GM19099 (cell line): ENCODE results near the gene BCAN.

Experiments used
- POLR2A ChIP-seq: IDR thresholded peaks from 3 replicates; pipeline ENCODE4 v1.6.1; 2011; ENCODE audit warnings: low read depth; ENCODE audit not compliant: insufficient read length; ENCODE audit errors: extremely low read depth

BCAN gene

DNA sequence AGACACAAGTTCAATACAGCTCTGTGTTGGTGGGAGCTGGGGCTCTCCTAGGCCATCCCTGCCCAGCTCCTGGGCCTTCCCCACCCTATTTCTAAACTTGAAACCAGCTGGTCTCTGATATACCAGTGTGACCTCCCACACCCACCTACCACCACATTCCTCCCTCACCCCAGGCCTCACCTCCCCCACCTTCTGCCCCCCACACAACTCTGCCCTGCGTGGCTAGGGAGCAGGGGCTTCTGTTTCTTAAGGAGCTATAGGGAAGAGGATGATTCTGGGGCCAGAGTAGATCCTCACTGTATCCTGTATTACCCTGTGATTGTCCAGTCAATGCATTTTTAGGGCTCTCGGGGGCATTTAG, 18.8 kb downstream of the BCAN start:
- no peak for TF ChIP-seq POLR2A

DNA sequence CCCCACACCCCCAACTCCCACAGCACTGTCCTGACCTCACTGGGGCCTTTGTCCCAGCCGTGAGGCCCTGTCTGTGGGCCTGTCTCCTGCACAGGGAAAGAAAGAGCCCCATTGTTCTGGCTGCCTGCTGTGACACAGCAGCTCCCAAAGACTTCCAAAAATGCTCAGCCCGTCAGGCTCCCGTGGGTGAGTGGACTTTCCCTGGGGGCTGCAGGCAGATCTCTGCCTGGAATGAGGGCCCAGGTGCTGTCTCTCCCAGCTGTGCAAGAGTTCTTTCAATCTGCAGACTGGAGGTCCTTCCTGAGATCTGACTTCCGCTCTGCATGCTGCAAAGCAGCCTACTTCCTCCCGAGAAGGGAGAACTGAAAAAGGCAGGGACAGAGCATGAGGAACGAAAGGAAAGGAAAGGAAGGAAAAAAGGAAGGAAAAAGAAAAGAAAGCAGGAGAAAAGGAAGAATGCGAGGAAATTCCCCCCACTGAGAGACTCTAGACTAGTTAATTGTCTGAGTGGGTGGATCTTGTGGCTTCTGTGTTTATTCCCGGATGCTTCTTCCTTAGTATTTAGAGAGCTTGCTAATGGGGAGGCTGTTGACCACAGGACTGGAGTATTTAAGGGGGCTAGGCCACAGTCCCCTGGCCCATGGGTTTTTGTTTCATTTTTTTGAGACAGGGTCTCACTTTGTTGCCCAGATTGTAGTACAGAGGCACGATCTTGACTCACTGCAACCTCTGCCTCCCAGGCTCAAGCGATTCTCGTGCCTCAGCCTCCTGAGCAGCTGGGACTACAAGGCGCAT, 20.3 kb downstream of the BCAN start:
- TF ChIP-seq POLR2A = no peak

DNA sequence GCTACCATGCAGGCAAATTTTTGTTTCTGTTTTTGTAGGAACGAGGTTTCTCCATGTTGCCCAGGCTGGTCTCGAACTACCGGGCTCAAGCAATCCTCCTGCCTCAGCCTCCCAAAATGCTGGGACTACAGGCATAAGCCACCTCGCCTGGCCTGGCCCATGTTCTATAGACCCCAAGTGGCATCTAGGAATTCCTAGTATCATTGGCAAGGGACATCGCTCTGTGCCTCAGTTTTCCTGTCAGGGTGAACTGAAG, 20.8 kb downstream of the BCAN start:
- no peak for TF ChIP-seq POLR2A

DNA sequence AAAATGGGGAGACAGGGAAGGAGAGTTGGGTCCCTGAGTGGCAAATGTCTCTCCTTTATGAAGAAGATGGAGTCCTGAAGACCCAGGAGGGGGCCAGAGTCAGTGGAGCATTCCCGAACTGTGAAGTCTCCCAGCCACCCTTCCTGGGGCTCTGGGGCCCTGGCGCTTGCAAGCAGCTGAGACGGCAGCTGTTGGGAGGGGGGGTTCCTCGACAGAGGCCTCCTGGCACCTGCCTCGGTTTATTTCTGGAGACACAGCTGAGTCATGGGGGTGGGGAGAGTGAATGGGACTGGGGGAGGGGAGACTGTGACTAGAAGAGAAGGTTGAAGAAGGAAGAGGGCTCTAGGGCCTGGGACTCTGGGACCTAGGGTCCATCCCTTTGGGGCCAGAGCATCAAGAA, 21.3 kb downstream of the BCAN start:
- no peak for TF ChIP-seq POLR2A

DNA sequence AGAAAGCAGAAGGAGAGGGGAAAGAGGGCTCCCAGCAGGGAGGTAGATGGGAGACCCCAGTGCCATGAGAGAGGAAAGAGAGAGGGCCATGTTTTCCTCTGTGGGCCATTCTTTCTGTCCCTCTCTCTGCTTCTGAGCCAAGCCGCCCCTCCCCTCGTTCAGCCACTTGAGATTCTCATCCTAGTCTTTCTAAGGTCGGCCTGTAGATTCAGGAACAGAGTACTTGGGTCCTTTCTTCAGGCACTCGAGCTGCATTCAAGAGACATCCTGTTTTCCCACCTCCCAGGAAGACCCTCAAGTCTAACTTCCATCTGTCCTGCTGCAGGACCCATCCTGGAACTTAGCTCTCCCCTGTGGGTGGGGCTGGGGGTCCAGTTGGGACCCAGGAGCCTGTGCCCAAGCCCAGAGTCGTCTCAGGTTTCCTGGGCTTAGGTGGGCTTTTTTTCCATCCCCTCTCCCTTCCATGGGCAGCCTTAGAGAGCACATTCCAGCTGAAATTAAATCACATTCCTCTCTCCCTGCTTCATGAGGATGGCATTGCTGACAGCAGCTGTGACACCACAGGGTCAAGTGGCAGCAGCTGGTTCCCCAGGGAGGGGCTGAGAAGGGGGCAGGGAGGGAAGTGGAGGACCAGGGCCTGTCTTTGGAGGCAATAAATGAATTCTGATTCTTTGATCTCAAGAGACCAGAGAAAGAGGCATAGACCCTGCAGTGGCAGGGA, 22.3 kb downstream of the BCAN start:
- no peak for TF ChIP-seq POLR2A

DNA sequence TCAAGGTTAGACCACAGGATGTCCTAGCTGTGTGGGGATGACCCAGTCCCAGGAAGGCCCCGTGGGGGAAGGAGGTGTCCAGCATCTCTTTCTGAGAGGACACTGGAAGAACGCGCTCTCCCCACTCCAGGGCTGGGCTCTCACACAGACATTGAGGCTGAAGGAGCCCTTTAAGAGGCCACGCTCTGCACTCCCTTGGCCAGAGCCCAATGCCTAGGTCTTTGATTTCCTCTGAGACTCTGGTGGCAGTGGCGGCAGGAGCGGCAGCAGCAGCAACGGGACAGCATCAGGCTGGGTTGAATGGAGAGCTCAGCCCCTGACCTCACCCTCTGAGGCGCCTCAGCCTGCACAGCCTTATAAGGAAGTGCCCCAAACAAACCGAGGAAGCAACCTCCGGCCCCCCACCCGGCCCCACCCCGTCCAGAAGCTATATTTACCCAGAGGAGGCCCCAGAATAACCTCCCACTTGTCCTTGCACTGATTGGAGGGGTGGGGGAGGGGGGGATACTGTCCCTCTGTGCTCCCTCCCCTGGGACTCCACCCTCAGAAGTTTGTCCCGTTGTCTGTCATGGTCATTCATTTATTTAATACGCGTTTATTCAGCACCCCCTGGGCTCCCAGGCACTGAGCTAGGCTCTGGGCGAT, 23.0 kb downstream of the BCAN start:
- TF ChIP-seq POLR2A = no peak

DNA sequence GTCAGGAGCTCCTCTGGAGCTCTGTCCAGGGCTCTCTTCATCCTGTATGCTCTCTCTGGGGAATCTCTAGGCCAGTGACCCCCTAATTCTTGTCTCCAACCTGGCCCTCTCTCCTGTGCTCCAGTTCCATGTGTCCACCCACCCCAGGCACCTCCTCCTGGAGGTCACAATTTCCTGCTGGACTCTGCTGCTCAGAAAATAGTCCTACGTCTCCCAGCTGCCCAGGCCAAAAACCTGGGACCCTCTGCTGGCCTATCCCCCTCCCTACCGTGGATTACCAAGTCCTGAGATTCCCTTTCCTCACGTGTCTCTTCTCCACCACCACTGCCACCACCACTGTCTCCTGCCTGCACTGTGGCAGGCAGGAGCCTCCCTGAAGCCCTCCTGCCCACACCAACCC, 23.6 kb downstream of the BCAN start:
- TF ChIP-seq POLR2A = no peak

DNA sequence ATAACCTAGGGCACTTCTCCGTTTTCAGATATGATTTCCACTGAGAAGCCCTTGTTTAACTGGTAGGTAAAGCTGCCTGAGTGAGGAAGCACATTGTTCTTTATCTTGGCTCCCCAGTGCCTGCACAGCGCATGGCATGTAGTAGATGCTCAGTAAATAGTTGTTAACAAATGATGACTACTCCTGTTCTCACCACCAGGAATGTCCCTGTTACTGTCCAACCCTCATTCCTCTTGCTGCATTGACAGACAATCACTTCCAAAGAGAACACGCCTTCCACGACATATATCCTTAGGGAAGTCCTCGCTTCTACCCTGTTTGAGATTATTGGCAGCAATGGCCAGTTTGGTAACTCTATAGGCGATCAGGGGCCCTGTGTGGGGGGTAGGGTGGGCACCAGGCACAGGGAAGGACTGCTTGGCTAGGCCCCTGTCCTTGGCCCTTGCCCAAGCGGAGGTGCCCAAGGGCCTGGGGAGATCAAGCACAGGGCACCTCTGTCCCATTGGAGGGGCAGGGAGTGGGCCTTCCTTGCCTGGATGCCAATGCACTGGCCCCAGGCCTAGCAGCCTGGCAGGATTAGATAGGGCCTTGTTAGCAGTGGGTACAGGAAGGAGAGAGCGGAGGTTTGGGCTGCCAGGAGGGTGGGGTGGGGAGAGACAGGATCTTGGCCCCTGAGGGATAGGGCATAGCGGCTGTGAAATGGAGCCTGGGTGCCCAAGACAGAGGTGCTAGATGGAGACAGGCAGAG, 25.1 kb downstream of the BCAN start:
- no peak for TF ChIP-seq POLR2A

DNA sequence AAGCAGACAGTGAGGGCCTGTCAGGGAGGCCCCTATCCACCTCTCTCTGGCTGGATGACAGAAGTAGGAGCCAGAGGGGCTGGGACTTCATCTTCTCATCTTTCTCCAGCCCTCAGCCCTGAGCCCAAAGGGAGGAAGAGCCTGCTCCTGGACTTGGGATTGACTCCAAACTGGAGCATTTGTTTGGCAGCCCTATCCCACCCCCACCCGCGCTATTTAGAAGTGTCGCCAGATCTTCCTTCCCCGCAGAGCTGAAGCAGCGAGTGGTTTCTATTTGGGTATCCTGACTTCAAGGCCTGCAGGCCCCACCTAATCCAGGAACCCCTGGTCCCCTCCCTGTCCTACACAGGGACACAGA, 25.7 kb downstream of the BCAN start:
- no peak for TF ChIP-seq POLR2A

DNA sequence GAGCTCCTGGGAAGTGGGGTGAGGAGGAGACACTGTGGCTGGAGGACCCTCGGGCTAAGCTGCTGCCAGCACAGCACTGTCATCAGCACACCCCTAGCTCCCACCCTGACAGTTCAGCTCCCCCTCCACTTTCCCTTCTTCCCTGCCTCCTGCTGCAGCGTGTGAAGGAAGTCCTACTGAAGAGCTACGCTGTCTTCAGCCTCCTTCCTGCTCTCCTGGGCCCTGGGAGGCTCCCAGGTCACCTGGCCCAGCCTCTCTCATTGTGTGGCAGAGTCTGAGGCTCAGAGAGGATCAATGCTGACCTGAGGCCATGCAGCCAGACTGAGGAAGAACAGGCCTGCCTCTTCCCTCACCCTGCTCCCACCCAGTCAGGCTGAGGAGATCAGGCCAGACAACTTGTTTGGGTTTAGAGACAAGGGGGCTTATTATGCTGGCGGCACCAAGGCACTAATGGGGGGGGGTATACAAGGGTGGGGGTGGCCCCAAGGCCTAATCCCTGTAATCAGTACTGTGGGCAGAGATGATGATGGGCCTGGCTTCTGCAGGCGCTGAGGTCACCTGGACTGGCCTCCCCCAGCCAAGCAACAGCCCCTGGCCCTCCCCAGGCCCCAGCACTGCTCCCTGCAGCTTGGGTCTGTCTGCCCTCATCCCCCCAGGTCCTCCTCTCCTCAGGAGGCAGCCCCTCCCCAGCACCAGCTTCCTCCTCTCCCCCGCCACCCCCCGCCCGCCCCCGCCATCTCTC, 26.2 kb downstream of the BCAN start:
- TF ChIP-seq POLR2A = no peak

DNA sequence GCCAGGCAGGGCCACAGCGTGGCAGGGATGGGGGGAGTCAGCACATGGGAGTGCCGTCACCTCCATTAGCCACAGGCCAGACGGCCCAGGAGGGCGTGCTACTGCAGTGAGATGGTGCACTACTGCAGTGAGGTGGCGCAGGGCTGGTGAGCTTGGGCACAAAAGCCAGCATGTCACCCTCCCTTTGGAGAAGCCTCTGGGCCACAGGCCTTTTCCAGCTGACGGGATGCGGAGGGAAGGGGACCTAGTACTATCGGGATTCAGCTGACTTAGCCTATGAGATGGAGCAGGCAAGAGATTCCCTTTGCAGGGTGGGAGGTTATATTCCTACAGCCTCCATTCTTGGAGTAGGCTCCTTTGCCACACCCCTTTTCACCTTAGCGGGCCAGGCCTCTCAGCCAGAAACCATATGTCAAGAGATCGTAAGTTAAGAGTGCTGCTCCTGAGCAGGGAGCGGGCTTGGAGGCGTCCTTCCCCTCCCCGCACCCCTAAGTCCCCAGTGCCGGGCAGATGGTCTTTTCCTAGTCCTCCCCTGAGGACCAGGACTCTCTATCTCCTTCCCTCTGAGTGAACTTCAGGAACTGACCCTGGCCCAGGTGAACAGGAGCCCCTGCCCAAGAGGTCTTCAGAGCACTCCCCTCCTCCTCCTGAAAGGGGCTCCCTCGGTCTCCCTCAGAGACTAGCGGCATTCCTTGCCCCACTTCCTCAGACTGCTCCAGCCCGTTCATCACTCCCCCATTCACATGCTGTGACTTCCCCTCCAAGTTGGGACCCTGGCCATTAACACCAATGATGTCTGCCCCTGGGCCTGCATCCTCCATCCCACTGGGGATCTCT, 27.1 kb downstream of the BCAN start:
- TF ChIP-seq POLR2A = no peak

DNA sequence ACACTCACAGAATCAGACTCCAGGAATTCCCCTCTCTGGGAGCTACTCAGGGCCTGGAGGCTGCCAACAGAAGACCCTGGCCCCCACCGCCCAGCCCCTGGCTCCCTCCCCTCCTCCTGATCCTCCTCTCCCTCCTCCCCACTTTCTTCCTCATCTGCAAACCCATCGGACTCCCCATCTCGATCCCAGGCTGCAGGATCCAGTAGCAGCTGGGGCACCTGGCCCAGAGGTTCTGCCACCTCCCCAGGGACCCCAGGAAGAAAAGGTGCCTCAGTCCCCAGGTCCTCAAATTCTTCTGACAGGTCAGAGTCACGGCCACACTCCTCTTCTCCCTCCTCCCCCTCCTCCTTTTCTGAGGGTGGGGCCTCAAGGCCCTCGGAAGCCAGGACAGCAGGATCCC, 27.9 kb downstream of the BCAN start:
- TF ChIP-seq POLR2A = no peak

DNA sequence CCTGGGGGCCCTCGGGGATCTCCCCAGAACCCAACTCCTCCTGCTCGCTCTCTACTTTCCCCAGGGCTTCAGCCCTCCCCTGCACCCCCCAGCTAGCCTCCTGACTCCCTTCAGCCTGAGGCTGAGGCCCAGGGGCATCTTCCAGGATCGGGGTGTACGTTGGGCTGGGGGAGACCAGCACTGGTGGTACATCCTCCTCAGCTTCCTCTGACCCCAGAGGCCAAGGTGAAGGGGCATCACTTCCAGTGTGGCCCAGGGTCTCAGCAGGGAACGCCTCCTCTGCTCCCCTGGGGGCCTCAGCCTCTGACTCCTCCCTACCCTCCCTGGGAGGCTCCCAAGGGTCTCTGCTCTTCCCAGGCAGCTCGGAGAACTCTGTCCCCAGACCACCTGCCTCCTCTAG, 28.4 kb downstream of the BCAN start:
- TF ChIP-seq POLR2A = no peak

DNA sequence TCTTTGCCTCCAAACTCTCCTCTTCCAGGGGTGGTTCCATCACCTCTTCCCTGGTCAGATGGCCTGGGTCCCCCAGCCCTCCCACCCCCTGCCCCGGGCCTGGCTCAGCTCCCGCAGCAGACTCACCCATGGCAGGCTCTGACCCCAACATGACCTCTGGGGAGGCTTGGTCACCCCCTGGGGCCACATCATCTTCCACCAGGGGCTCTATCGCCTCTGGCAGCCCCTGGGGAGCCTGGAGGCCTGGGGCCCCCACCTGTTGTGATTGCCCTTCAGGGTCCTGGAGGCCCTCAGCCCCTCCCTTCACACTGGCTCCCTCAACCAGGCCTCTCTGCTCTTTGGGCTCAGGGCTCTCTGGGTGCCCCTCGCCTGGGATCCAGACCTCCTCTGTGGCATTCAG, 28.9 kb downstream of the BCAN start:
- TF ChIP-seq POLR2A = no peak
